GM15510 (cell line): ENCODE results near the gene SPOCK2.

ENCODE experiments used
- POLR2A ChIP-seq: IDR thresholded peaks from 3 replicates; pipeline ENCODE4 v1.6.1; 2011; ENCODE audit warnings: borderline replicate concordance; ENCODE audit not compliant: insufficient read length; ENCODE audit errors: extremely low read depth

The SPOCK2 gene

GRCh38 chr10:72043016-72043834 is 45.1 kb downstream of the SPOCK2 start:
- TF ChIP-seq POLR2A: no peak

GRCh38 chr10:72041491-72041890 is 46.9 kb downstream of the SPOCK2 start:
- no peak for TF ChIP-seq POLR2A

GRCh38 chr10:72039377-72039776 is 49.0 kb downstream of the SPOCK2 start:
- TF ChIP-seq POLR2A: no peak

GRCh38 chr10:72038458-72039001 is 49.8 kb downstream of the SPOCK2 start:
- TF ChIP-seq POLR2A: no peak

GRCh38 chr10:72037811-72038210 is 50.5 kb downstream of the SPOCK2 start:
- no peak for TF ChIP-seq POLR2A

GRCh38 chr10:72037266-72037665 is 51.1 kb downstream of the SPOCK2 start:
- no peak for TF ChIP-seq POLR2A

- no peak for TF ChIP-seq POLR2A
These were observed 53.0 kb downstream of the SPOCK2 start for GRCh38 chr10:72035252-72035887.

GRCh38 chr10:72034761-72035160 is 53.6 kb downstream of the SPOCK2 start:
- TF ChIP-seq POLR2A: no peak

- TF ChIP-seq POLR2A: no peak
These were observed 54.3 kb downstream of the SPOCK2 start for GRCh38 chr10:72034040-72034499.

- TF ChIP-seq POLR2A: no peak
These were observed 56.6 kb downstream of the SPOCK2 start for GRCh38 chr10:72031706-72032105.

GRCh38 chr10:72030762-72031543 is 57.4 kb downstream of the SPOCK2 start:
- no peak for TF ChIP-seq POLR2A

- TF ChIP-seq POLR2A: no peak
These were observed 58.9 kb downstream of the SPOCK2 start for GRCh38 chr10:72029414-72029813.

- no peak for TF ChIP-seq POLR2A
These were observed 60.9 kb downstream of the SPOCK2 start for GRCh38 chr10:72027498-72027897.

GRCh38 chr10:72026278-72027111 is 61.9 kb downstream of the SPOCK2 start:
- no peak for TF ChIP-seq POLR2A

GRCh38 chr10:72025832-72026231 is 62.5 kb downstream of the SPOCK2 start:
- no peak for TF ChIP-seq POLR2A

- TF ChIP-seq POLR2A: no peak
These were observed 63.0 kb downstream of the SPOCK2 start for GRCh38 chr10:72025400-72025799.
